Measurements from ENCODE around the gene EIF5A2. TPM values are rescaled to one million over a fixed set of nuclear protein-coding genes. Genes with fewer than 3 reads are reported as not detected.
A peak's percentile ranks its signal among the peaks of the same experiment; 100 is the strongest.

EIF5A2 gene
- total RNA-seq, 1 donor: 12.3 TPM

DNA sequence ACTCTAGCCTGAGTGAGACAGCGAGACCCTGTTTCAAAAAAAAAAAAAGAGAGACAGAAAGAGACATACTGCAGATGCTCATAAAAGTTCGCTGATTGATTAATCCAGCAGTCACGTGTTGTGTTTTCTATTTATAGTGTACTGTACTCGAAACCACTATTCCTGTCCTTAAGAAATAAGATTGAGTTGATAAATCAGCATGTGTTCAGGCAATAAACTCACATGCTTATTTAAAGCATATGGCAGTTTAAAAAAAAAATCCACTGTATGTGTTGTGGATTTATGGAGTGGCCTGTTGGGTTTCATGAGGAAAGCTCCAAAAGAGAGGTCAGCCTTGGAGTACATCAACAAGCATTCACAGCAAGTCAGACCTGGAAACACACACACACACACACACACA, 56.1 kb downstream of the EIF5A2 start:
- no peaks in the 10 kb centered on the region for H4K20me1 ChIP-seq (ENCODE audit: insufficient read depth, low read length)
- H2AFZ ChIP-seq (ENCODE audit: low read length): no peak overlapping the region
- no peaks in the 10 kb centered on the region for H3K36me3 ChIP-seq (ENCODE audit: insufficient read depth, low read length)
- H3K4me2 ChIP-seq (ENCODE audit: insufficient read depth, low read length): no peak overlapping the region
- no peaks in the 10 kb centered on the region for H3K27me3 ChIP-seq (ENCODE audit: insufficient read depth, low read length)
- no peak overlapping the region for H3K27ac ChIP-seq (ENCODE audit: low read depth, low read length)
- no peaks in the 10 kb centered on the region for H3K9me3 ChIP-seq (ENCODE audit: low read depth, low read length)
- H3K79me2 ChIP-seq (ENCODE audit: insufficient read depth, low read length): no peaks in the 10 kb centered on the region
- DNase-seq (ENCODE audit: insufficient read length, low spot score, missing footprints): no peak
- no peak overlapping the region for H3K4me3 ChIP-seq (ENCODE audit: insufficient read depth, low read length)
- TF ChIP-seq, protein P1, sequence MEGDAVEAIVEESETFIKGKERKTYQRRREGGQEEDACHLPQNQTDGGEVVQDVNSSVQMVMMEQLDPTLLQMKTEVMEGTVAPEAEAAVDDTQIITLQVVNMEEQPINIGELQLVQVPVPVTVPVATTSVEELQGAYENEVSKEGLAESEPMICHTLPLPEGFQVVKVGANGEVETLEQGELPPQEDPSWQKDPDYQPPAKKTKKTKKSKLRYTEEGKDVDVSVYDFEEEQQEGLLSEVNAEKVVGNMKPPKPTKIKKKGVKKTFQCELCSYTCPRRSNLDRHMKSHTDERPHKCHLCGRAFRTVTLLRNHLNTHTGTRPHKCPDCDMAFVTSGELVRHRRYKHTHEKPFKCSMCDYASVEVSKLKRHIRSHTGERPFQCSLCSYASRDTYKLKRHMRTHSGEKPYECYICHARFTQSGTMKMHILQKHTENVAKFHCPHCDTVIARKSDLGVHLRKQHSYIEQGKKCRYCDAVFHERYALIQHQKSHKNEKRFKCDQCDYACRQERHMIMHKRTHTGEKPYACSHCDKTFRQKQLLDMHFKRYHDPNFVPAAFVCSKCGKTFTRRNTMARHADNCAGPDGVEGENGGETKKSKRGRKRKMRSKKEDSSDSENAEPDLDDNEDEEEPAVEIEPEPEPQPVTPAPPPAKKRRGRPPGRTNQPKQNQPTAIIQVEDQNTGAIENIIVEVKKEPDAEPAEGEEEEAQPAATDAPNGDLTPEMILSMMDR (IDR thresholded peaks at IDR 0.05; ENCODE audit: extremely low read depth, low read depth, low read length): no peak
- no peaks in the 10 kb centered on the region for H3K4me1 ChIP-seq (ENCODE audit: insufficient read depth, low read length)

DNA sequence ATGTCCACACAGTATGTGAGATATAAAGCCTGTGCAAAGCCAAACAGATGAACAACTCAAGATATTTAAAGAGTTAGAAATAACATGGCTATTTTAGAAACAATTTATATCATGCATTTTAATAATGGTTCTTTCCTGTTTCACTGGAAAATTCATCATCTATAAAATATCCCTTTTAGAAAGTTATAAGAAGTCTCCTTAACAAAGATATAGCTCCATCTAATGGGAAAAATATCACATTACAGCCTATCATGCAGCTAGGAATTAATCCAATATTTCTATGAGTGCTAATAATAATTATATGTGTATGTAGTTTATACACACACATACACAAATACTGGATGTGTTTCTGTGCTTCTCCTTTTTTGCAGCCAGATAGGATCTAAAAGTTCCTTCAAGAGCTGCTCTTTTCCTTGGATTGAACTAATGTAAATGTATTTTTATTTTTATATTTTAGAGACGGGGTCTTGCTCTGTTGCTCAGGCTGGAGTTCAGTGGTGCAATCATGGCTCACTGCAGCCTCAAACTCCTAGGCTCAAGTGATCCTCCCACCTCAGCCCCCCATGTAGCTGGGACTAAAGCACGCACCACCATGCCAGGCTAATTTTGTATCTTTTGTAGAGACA, 60.0 kb downstream of the EIF5A2 start:
- Histone ChIP-seq H4K20me1 (ENCODE audit: insufficient read depth, low read length) (no peaks in the 10 kb centered on the region), H3K4me3 (ENCODE audit: insufficient read depth, low read length) (no peak overlapping the region), H3K9me3 (ENCODE audit: low read depth, low read length) (no peaks in the 10 kb centered on the region), H2AFZ (ENCODE audit: low read length) (no peak overlapping the region), H3K36me3 (ENCODE audit: insufficient read depth, low read length) (no peaks in the 10 kb centered on the region), H3K27me3 (ENCODE audit: insufficient read depth, low read length) (no peaks in the 10 kb centered on the region), H3K27ac (ENCODE audit: low read depth, low read length) (no peak overlapping the region), H3K4me1 (ENCODE audit: insufficient read depth, low read length) (no peaks in the 10 kb centered on the region), H3K79me2 (ENCODE audit: insufficient read depth, low read length) (no peaks in the 10 kb centered on the region), H3K4me2 (ENCODE audit: insufficient read depth, low read length) (no peak overlapping the region)
- DNase-seq (ENCODE audit: insufficient read length, low spot score, missing footprints): peak; percentile 75
- TF ChIP-seq, protein P1 (IDR thresholded peaks at IDR 0.05; ENCODE audit: extremely low read depth, low read depth, low read length): peak; percentile 53

DNA sequence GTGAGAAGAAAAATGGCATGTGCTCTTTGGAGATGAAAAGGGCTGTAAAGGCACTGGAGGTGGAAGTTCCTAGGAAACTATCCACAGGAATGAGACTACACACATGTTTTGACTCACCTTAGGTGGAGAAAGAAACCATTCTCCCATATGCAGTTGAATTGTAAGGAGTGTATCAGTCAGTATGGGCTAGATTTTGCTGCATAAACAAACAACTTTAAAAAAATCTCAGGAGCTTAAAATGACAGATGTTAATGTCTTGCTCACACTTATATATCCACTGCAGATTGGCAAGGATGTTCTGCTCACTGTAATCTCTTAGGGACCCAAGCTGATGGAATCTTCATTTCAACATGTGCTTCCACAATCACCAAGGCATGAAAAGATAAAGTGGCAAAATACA, 64.1 kb downstream of the EIF5A2 start:
- H4K20me1 ChIP-seq (ENCODE audit: insufficient read depth, low read length): no peaks in the 10 kb centered on the region
- no peak overlapping the region for H3K27ac ChIP-seq (ENCODE audit: low read depth, low read length)
- no peak overlapping the region for H3K4me2 ChIP-seq (ENCODE audit: insufficient read depth, low read length)
- no peaks in the 10 kb centered on the region for H3K4me1 ChIP-seq (ENCODE audit: insufficient read depth, low read length)
- H3K4me3 ChIP-seq (ENCODE audit: insufficient read depth, low read length): no peak overlapping the region
- H3K79me2 ChIP-seq (ENCODE audit: insufficient read depth, low read length): no peaks in the 10 kb centered on the region
- H2AFZ ChIP-seq (ENCODE audit: low read length): no peak overlapping the region
- H3K36me3 ChIP-seq (ENCODE audit: insufficient read depth, low read length): no peaks in the 10 kb centered on the region
- TF ChIP-seq, protein P1 (IDR thresholded peaks at IDR 0.05; ENCODE audit: extremely low read depth, low read depth, low read length): no peak
- H3K9me3 ChIP-seq (ENCODE audit: low read depth, low read length): no peaks in the 10 kb centered on the region
- H3K27me3 ChIP-seq (ENCODE audit: insufficient read depth, low read length): peaks cover 9% of the 10 kb centered on the region
- no peak for DNase-seq (ENCODE audit: insufficient read length, low spot score, missing footprints)

DNA sequence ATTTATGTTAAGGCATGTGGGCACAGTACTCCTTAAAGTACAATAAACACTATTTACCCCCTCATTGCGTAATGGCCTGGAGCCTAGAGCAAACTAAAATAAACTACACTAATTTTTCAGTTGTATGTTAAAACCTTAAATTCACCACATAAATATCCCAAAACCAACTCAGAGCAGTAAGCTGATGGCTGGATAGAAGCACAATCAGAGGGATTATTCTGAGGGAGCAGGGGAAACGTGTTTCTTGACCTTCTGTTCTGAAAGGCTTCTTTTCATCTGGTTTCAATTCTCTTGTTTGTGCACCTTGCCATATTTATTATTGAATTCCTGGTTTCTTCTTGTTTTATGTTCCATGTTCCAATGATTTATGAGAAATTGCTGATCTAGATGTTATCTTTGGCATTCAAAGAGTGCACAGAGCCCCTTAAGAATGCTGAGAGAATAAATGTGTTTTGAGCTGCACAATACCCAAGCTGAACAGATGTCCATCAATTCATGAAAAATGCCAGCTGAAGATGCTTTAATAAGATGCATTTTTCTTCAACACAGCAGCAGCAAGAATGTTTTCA, 68.1 kb downstream of the EIF5A2 start:
- Histone ChIP-seq H2AFZ (ENCODE audit: low read length) (no peak overlapping the region), H4K20me1 (ENCODE audit: insufficient read depth, low read length) (no peaks in the 10 kb centered on the region), H3K79me2 (ENCODE audit: insufficient read depth, low read length) (no peaks in the 10 kb centered on the region), H3K4me2 (ENCODE audit: insufficient read depth, low read length) (no peak overlapping the region), H3K9me3 (ENCODE audit: low read depth, low read length) (no peaks in the 10 kb centered on the region), H3K4me3 (ENCODE audit: insufficient read depth, low read length) (no peak overlapping the region), H3K36me3 (ENCODE audit: insufficient read depth, low read length) (no peaks in the 10 kb centered on the region), H3K4me1 (ENCODE audit: insufficient read depth, low read length) (no peaks in the 10 kb centered on the region), H3K27me3 (ENCODE audit: insufficient read depth, low read length) (peaks cover 16% of the 10 kb centered on the region), H3K27ac (ENCODE audit: low read depth, low read length) (no peak overlapping the region)
- TF ChIP-seq, protein P1 (IDR thresholded peaks at IDR 0.05; ENCODE audit: extremely low read depth, low read depth, low read length): no peak
- no peak for DNase-seq (ENCODE audit: insufficient read length, low spot score, missing footprints)

Measured in osteoblast (primary cell).